ENCODE results near the gene LCP1. TPM values are rescaled to one million over a fixed set of nuclear protein-coding genes. Genes with fewer than 3 reads are reported as not detected.

The LCP1 gene
- polyA plus RNA-seq, 4 donors = 8.1 to 14.5 (median 10.5) TPM

- DNase-seq (ENCODE audit: low read depth in 4 of 4, low spot score in 3 of 4) = no peak
Measured at GRCh38 chr13:46106839-46107371, 75.1 kb downstream of the LCP1 start.

GRCh38 chr13:46104868-46105267 is 77.1 kb downstream of the LCP1 start, which contains the start of gene CPB2:
TSS of gene CPB2 (minus strand) at chr13:46105033. CDS start at chr13:46105009, 24 bp downstream.
- no peak for DNase-seq (ENCODE audit: low read depth in 4 of 4, low spot score in 3 of 4)

- DNase-seq (ENCODE audit: low read depth in 4 of 4, low spot score in 3 of 4) = no peak
Measured at GRCh38 chr13:46103037-46103436, 78.9 kb downstream of the LCP1 start.

- no peak for DNase-seq (ENCODE audit: low read depth in 4 of 4, low spot score in 3 of 4)
Measured at GRCh38 chr13:46102255-46102605, 79.7 kb downstream of the LCP1 start.

GRCh38 chr13:46101484-46102254 is 80.3 kb downstream of the LCP1 start:
- DNase-seq (ENCODE audit: low read depth in 4 of 4, low spot score in 3 of 4) = no peak

- DNase-seq (ENCODE audit: low read depth in 4 of 4, low spot score in 3 of 4) = no peak
Measured at GRCh38 chr13:46101002-46101401, 81.0 kb downstream of the LCP1 start.

GRCh38 chr13:46100191-46100815 is 81.7 kb downstream of the LCP1 start:
- no peak for DNase-seq (ENCODE audit: low read depth in 4 of 4, low spot score in 3 of 4)

- no peak for DNase-seq (ENCODE audit: low read depth in 4 of 4, low spot score in 3 of 4)
Measured at GRCh38 chr13:46097663-46098062, 84.3 kb downstream of the LCP1 start.

GRCh38 chr13:46097015-46097414 is 85.0 kb downstream of the LCP1 start:
- no peak for DNase-seq (ENCODE audit: low read depth in 4 of 4, low spot score in 3 of 4)

GRCh38 chr13:46094478-46094877 is 87.5 kb downstream of the LCP1 start:
- no peak for DNase-seq (ENCODE audit: low read depth in 4 of 4, low spot score in 3 of 4)

- DNase-seq (ENCODE audit: low read depth in 4 of 4, low spot score in 3 of 4) = no peak
Measured at GRCh38 chr13:46088821-46089562, 93.0 kb downstream of the LCP1 start.

- DNase-seq (ENCODE audit: low read depth in 4 of 4, low spot score in 3 of 4) = no peak
Measured at GRCh38 chr13:46087481-46087880, 94.5 kb downstream of the LCP1 start.

GRCh38 chr13:46086985-46087384 is 95.0 kb downstream of the LCP1 start:
- no peak for DNase-seq (ENCODE audit: low read depth in 4 of 4, low spot score in 3 of 4)

- DNase-seq (ENCODE audit: low read depth in 4 of 4, low spot score in 3 of 4) = no peak
Measured at GRCh38 chr13:46086421-46086922, 95.5 kb downstream of the LCP1 start.

- DNase-seq (ENCODE audit: low read depth in 4 of 4, low spot score in 3 of 4) = no peak
Measured at GRCh38 chr13:46085737-46086136, 96.2 kb downstream of the LCP1 start.

GRCh38 chr13:46082324-46082723 is 99.7 kb downstream of the LCP1 start:
- DNase-seq (ENCODE audit: low read depth in 4 of 4, low spot score in 3 of 4) = no peak

GRCh38 chr13:46079770-46080169 is 102.2 kb downstream of the LCP1 start:
- DNase-seq (ENCODE audit: low read depth in 4 of 4, low spot score in 3 of 4) = no peak

GRCh38 chr13:46077265-46077664 is 104.7 kb downstream of the LCP1 start:
- DNase-seq (ENCODE audit: low read depth in 4 of 4, low spot score in 3 of 4) = no peak

GRCh38 chr13:46076827-46077226 is 105.2 kb downstream of the LCP1 start:
- no peak for DNase-seq (ENCODE audit: low read depth in 4 of 4, low spot score in 3 of 4)
